ENCODE results near the gene GRID2.

GRCh38 chr4:92629302-92629701 is 325.5 kb downstream of the GRID2 start:
- TF ChIP-seq, protein P1, sequence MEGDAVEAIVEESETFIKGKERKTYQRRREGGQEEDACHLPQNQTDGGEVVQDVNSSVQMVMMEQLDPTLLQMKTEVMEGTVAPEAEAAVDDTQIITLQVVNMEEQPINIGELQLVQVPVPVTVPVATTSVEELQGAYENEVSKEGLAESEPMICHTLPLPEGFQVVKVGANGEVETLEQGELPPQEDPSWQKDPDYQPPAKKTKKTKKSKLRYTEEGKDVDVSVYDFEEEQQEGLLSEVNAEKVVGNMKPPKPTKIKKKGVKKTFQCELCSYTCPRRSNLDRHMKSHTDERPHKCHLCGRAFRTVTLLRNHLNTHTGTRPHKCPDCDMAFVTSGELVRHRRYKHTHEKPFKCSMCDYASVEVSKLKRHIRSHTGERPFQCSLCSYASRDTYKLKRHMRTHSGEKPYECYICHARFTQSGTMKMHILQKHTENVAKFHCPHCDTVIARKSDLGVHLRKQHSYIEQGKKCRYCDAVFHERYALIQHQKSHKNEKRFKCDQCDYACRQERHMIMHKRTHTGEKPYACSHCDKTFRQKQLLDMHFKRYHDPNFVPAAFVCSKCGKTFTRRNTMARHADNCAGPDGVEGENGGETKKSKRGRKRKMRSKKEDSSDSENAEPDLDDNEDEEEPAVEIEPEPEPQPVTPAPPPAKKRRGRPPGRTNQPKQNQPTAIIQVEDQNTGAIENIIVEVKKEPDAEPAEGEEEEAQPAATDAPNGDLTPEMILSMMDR (IDR thresholded peaks at IDR 0.05) = no peak
- no peak for TF ChIP-seq POLR2A (IDR thresholded peaks at IDR 0.05)
